B cell (primary cell): ENCODE measurements around the gene RSPH1. TPM values are rescaled to one million over a fixed set of nuclear protein-coding genes. Genes with fewer than 3 reads are reported as not detected.

ENCODE experiments used
- ATAC-seq: fragments of 200-7000 bp; cut with Tn5 transposase; one replicate; pipeline ENCODE4 v1.10.0; 2021; ENCODE audit warnings: low read depth, mild to moderate bottlenecking, moderate number of reproducible peaks, moderate library complexity
- CTCF ChIA-PET: fragments of 350-600 bp; sonication (Branson Sonifier 250); formaldehyde crosslinking; loops from one replicate; lab custom pipeline; 2021; ENCODE audit warnings: antibody characterized with exemption, inconsistent platforms; lab: Charles Lee
- POLR2A ChIA-PET: fragments of 350-600 bp; sonication (Branson Sonifier 250); formaldehyde crosslinking; loops from one replicate; lab custom pipeline; 2021; ENCODE audit warnings: antibody characterized with exemption; lab: Charles Lee
- DNase-seq: peaks from one replicate; pipeline ENCODE4 v3.0.0; 2013
- H2AFZ ChIP-seq: 2 replicates; pipeline ENCODE4 v1.6.1; 2012; ENCODE audit warnings: mild to moderate bottlenecking, low read depth, low read length; ENCODE audit not compliant: insufficient read depth, poor library complexity, severe bottlenecking
- H3K27ac ChIP-seq, 2 donors: 1 replicate in 1 of 2; 2 replicates in 1 of 2; pipeline ENCODE4 v1.5.1; 2012 to 2013; ENCODE audit warnings: low read length in 2 of 2, mild to moderate bottlenecking in 2 of 2, moderate library complexity in 1 of 2
- H3K27me3 ChIP-seq, 4 experiments: fragments of 200-600 bp in 1 of 4; sonication (generic) in 1 of 4; replicated peaks in 1 of 4; 1 replicate in 2 of 4; 2 replicates in 2 of 4; pipeline versions ENCODE4 v1.6.1 to v1.7.0; 2013 to 2016; ENCODE audit warnings: low read length in 3 of 4, mild to moderate bottlenecking in 2 of 4, mixed read lengths in 1 of 4, moderate library complexity in 1 of 4; ENCODE audit not compliant: insufficient read depth in 4 of 4, control insufficient read depth in 3 of 4; ENCODE audit errors: control extremely low read depth in 1 of 4
- H3K36me3 ChIP-seq, 2 experiments: replicated peaks in 1 of 2; 1 replicate in 1 of 2; 2 replicates in 1 of 2; pipeline versions ENCODE4 v1.6.1 to v1.7.1; 2013; ENCODE audit warnings: low read length in 1 of 2; ENCODE audit not compliant: insufficient read depth in 2 of 2, control insufficient read depth in 1 of 2; ENCODE audit errors: control extremely low read depth in 1 of 2, extremely low read depth in 1 of 2
- H3K4me1 ChIP-seq, 2 donors: fragments of 200-600 bp in 1 of 2; sonication (generic) in 1 of 2; 1 replicate in 1 of 2; 2 replicates in 1 of 2; pipeline versions ENCODE4 v1.5.1 to v1.6.1; 2013 to 2017; ENCODE audit warnings: low read length in 2 of 2; ENCODE audit not compliant: control insufficient read depth in 2 of 2, insufficient read depth in 2 of 2
- H3K4me2 ChIP-seq: replicated peaks from 2 replicates; pipeline ENCODE3; 2012; ENCODE audit warnings: mild to moderate bottlenecking, low read depth, low read length; ENCODE audit not compliant: poor library complexity, severe bottlenecking
- H3K4me3 ChIP-seq, 5 experiments: fragments of 200-600 bp in 1 of 5; sonication (generic) in 1 of 5; 1 replicate in 3 of 5; 2 replicates in 2 of 5; pipeline versions ENCODE4 v1.5.1 to v1.7.0; 2011 to 2016; ENCODE audit warnings: low read length in 4 of 5, mild to moderate bottlenecking in 4 of 5, low read depth in 2 of 5, control low read depth in 1 of 5, moderate library complexity in 1 of 5; ENCODE audit not compliant: insufficient read depth in 1 of 5; ENCODE audit errors: control extremely low read depth in 1 of 5, extremely low read depth in 1 of 5
- H3K79me2 ChIP-seq: fragments of 200-600 bp; sonication (generic); one replicate; pipeline ENCODE4 v1.6.0; 2016; ENCODE audit warnings: low read length; ENCODE audit not compliant: control insufficient read depth, insufficient read depth
- H3K9ac ChIP-seq: fragments of 200-600 bp; sonication (generic); 2 replicates; pipeline ENCODE4 v1.6.1; 2017; ENCODE audit warnings: mild to moderate bottlenecking, low read length, moderate library complexity
- H3K9me3 ChIP-seq, 3 donors: one replicate each; pipeline versions ENCODE4 v1.6.1 to v1.7.1; 2013; ENCODE audit warnings: low read length in 2 of 3; ENCODE audit not compliant: control insufficient read depth in 2 of 3, insufficient read depth in 1 of 3; ENCODE audit errors: control extremely low read depth in 1 of 3
- H4K20me1 ChIP-seq: 2 replicates; pipeline ENCODE4 v1.6.0; 2012; ENCODE audit warnings: mild to moderate bottlenecking, low read length; ENCODE audit not compliant: insufficient read depth, control insufficient read depth, poor library complexity, severe bottlenecking
- H3K27ac Mint-ChIP-seq: one replicate; pipeline ENCODE4 v1.8.0; 2021; ENCODE audit warnings: mixed read lengths
- H3K27me3 Mint-ChIP-seq: one replicate; pipeline ENCODE4 v1.8.0; 2021; ENCODE audit warnings: mixed read lengths
- H3K4me1 Mint-ChIP-seq: one replicate; pipeline ENCODE4 v1.8.0; 2021; ENCODE audit warnings: mixed read lengths
- H3K4me3 Mint-ChIP-seq: one replicate; pipeline ENCODE4 v1.8.0; 2021; ENCODE audit warnings: mixed read lengths
- H3K9me3 Mint-ChIP-seq: one replicate; pipeline ENCODE4 v1.8.0; 2022; ENCODE audit warnings: mixed read lengths; ENCODE audit not compliant: insufficient read depth
- EZH2 ChIP-seq: IDR thresholded peaks from 2 replicates; pipeline ENCODE4 v1.6.1; 2012; ENCODE audit warnings: borderline replicate concordance, low read depth, mild to moderate bottlenecking, moderate library complexity, low read length; ENCODE audit not compliant: insufficient read depth, poor library complexity, severe bottlenecking
- WGBS: methylation state at CpG from one replicate; pipeline ENCODE4 v1.1.5; 2013; ENCODE audit warnings: missing lambda C conversion rate; ENCODE audit not compliant: insufficient coverage; 5-methylcytosine and 5-hydroxymethylcytosine counted together
- intact Hi-C: fragments of 100-400 bp; cut with micrococcal nuclease; formaldehyde crosslinking; loops from one replicate; pipeline ENCODE4 v1.10.0; 2022
- polyA plus RNA-seq: library from polyadenylated mRNA; depleted of rRNA; stranded (reverse); fragments of >200 nt; gene quantifications from 2 replicates; pipeline ENCODE4 v1.2.3, GENCODE V29; 2012
- total RNA-seq, 2 donors: library from RNA; stranded (reverse); fragments of 120-200 nt in 1 of 2; gene quantifications; 1 replicate in 1 of 2; 2 replicates in 1 of 2; pipeline versions ENCODE4 v1.2.3 to v1.2.4, GENCODE V29; 2013 to 2022
- TF ChIP-seq, protein P1 (sequence below): fragments of 200-600 bp; IDR thresholded peaks from one replicate; pipeline ENCODE4 v1.8.0; 2022; ENCODE audit warnings: antibody characterized with exemption, mild to moderate bottlenecking

Gene RSPH1
- total and polyA plus RNA-seq, 2 donors (not counting 1 experiment from before 2014, with no cell fraction given) = 0.10 to 0.64 TPM

DNA sequence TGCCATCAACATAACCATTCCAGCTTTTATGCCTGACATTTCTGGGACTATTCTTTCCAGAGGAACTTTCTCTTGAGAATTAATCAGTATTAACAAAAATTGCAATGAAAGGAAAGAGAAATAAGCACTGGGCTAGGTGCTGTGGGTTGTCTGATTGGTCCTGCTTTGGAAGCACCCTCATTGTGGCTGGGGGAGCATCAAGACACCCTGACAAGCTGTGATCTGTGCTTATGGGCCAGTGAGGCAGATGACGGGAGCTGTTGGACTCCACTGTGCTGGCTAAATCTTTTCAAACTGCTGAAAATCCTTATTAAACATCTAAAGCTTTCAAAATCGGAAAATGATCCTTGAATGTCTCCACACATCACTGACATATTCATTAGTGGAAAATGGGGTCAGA, 72.3 kb downstream of the RSPH1 start:
- Mint-ChIP-seq H3K27ac (no peak overlapping the region), H3K9me3 (no peaks in the 10 kb centered on the region), H3K27me3 (peaks cover 34% of the 10 kb centered on the region), H3K4me1 (peaks cover 25% of the 10 kb centered on the region), H3K4me3 (no peak overlapping the region)
- peaks cover 0 to 9% (median 5%) of the 10 kb centered on the region in 3 donors for H3K9me3 ChIP-seq
- ChIA-PET CTCF (no interaction called here), POLR2A (no interaction called here)
- H3K36me3 ChIP-seq = no peaks in the 10 kb centered on the region
- DNase-seq = no peak
- H2AFZ ChIP-seq = no peak overlapping the region
- intact Hi-C loops = no loop called here
- H3K9ac ChIP-seq = no peak overlapping the region
- H4K20me1 ChIP-seq = no peaks in the 10 kb centered on the region
- H3K27ac ChIP-seq = no peak overlapping the region
- no CpG with 5 or more reads among the region's 2 CpGs for WGBS
- H3K27me3 ChIP-seq = peaks cover 0 to 32% (median 10%) of the 10 kb centered on the region in 4 experiments
- TF ChIP-seq, protein P1, sequence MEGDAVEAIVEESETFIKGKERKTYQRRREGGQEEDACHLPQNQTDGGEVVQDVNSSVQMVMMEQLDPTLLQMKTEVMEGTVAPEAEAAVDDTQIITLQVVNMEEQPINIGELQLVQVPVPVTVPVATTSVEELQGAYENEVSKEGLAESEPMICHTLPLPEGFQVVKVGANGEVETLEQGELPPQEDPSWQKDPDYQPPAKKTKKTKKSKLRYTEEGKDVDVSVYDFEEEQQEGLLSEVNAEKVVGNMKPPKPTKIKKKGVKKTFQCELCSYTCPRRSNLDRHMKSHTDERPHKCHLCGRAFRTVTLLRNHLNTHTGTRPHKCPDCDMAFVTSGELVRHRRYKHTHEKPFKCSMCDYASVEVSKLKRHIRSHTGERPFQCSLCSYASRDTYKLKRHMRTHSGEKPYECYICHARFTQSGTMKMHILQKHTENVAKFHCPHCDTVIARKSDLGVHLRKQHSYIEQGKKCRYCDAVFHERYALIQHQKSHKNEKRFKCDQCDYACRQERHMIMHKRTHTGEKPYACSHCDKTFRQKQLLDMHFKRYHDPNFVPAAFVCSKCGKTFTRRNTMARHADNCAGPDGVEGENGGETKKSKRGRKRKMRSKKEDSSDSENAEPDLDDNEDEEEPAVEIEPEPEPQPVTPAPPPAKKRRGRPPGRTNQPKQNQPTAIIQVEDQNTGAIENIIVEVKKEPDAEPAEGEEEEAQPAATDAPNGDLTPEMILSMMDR = no peak
- no peak for TF ChIP-seq EZH2
- H3K79me2 ChIP-seq = no peaks in the 10 kb centered on the region
- no peak overlapping the region for H3K4me3 ChIP-seq
- H3K4me2 ChIP-seq = no peak overlapping the region
- H3K4me1 ChIP-seq = peaks cover 18 to 28% of the 10 kb centered on the region in 2 donors
- ATAC-seq = no peak

DNA sequence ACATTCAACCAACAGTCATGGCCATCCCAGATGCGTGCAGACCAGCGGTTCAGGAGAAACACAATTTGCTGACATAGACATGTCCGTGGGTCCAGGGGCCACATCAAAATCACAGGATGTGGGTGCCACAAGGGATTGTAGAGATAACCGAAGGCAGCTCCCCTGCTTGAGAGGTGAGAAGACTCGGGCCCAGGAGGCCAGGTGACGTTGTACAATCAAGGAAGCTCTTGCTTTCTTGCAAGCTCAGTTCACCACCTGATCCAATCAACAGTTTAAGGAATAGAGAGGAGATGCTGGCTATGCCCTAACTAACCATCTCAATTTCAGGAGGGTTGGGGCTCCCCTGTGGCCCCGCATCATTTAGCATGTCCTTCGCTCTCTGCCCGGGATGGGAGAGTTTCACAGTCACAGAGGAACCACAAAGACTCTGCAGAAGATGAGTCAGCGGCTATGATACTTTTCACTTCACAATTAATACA, 72.8 kb downstream of the RSPH1 start:
- no peak overlapping the region for H3K27ac ChIP-seq
- ATAC-seq = no peak
- POLR2A ChIA-PET = no interaction called here

More for the DNA sequence above, 72.8 kb downstream of the RSPH1 start:
- no peak overlapping the region for H3K4me2 ChIP-seq
- TF ChIP-seq, protein P1 = no peak
- TF ChIP-seq EZH2 = no peak
- intact Hi-C loops = no loop called here
- peaks cover 0 to 32% (median 10%) of the 10 kb centered on the region in 4 experiments for H3K27me3 ChIP-seq
- no peaks in the 10 kb centered on the region for H3K9me3 Mint-ChIP-seq
- H4K20me1 ChIP-seq = no peaks in the 10 kb centered on the region
- H3K4me3 Mint-ChIP-seq = no peak overlapping the region
- peak overlapping the region; percentile 50 for H3K27ac Mint-ChIP-seq
- H3K27me3 Mint-ChIP-seq = peaks cover 39% of the 10 kb centered on the region
- no peak overlapping the region for H3K9ac ChIP-seq
- peaks cover 18 to 28% of the 10 kb centered on the region in 2 donors for H3K4me1 ChIP-seq
- H3K79me2 ChIP-seq = no peaks in the 10 kb centered on the region
- peaks cover 25% of the 10 kb centered on the region for H3K4me1 Mint-ChIP-seq
- CTCF ChIA-PET = no interaction called here
- H3K4me3 ChIP-seq = no peak overlapping the region
- H3K36me3 ChIP-seq = no peaks in the 10 kb centered on the region
- H2AFZ ChIP-seq = no peak overlapping the region
- 53% methylated on average over 8 of the region's 10 CpGs for WGBS
- H3K9me3 ChIP-seq = peaks cover 0 to 9% (median 5%) of the 10 kb centered on the region in 3 donors
- DNase-seq = no peak

Other genes starting within 250 kb of the RSPH1 start
- not detected in 2 replicates for gene TFF3, start 180.8 kb downstream of the RSPH1 start, total RNA-seq
- not detected in 2 replicates for gene TFF3, start 180.8 kb downstream of the RSPH1 start, polyA plus RNA-seq
- gene TFF2, start 145.2 kb downstream of the RSPH1 start, total RNA-seq = not detected in 2 replicates
- not detected in 2 replicates for gene TFF2, start 145.2 kb downstream of the RSPH1 start, polyA plus RNA-seq
- gene TFF1, start 129.7 kb downstream of the RSPH1 start, total RNA-seq = not detected in 2 replicates
- gene TFF1, start 129.7 kb downstream of the RSPH1 start, polyA plus RNA-seq = not detected in 2 replicates
- 0.12 and 0.22 TPM in 2 replicates for gene TMPRSS3, start 100.2 kb downstream of the RSPH1 start, total RNA-seq
- 0.07 and 0.10 TPM in 2 replicates for gene TMPRSS3, start 100.2 kb downstream of the RSPH1 start, polyA plus RNA-seq
- 0.12 and 0.15 TPM in 2 replicates for gene UBASH3A, start 92.3 kb downstream of the RSPH1 start, total RNA-seq
- 0.33 and 1.0 TPM in 2 replicates for gene UBASH3A, start 92.3 kb downstream of the RSPH1 start, polyA plus RNA-seq
- gene SLC37A1, start 17.6 kb upstream of the RSPH1 start, total RNA-seq = 58.8 and 60.2 TPM in 2 replicates
- gene SLC37A1, start 17.6 kb upstream of the RSPH1 start, polyA plus RNA-seq = 38.1 and 46.4 TPM in 2 replicates
- gene PDE9A, start 157.4 kb upstream of the RSPH1 start, total RNA-seq = 3.5 and 5.8 TPM in 2 replicates
- gene PDE9A, start 157.4 kb upstream of the RSPH1 start, polyA plus RNA-seq = 0.34 and 0.49 TPM in 2 replicates